C4-2B (cell line): Measurements from ENCODE around the gene LIMCH1.

Source experiments
- H3K27ac ChIP-seq: fragments of 450-650 bp; 2 replicates; pipeline ENCODE4 v1.5.1; 2017
- CTCF ChIP-seq: fragments of 450-650 bp; conservative IDR thresholded peaks from 2 replicates; pipeline ENCODE4 v1.5.1; 2017; ENCODE audit warnings: mild to moderate bottlenecking
- ZFX ChIP-seq: fragments of 450-650 bp; IDR thresholded peaks from 2 replicates; pipeline ENCODE4 v1.6.1; 2017

The LIMCH1 gene

GRCh38 chr4:41622787-41623186, 84.8 kb downstream of the LIMCH1 start:
- H3K27ac ChIP-seq = no peak overlapping the region; the same call in 1 of the 2 replicates
- TF ChIP-seq CTCF (no peak), ZFX (no peak)

GRCh38 chr4:41624765-41625164, 86.8 kb downstream of the LIMCH1 start:
- H3K27ac ChIP-seq = no peak overlapping the region

GRCh38 chr4:41625531-41625930, 87.6 kb downstream of the LIMCH1 start:
- TF ChIP-seq ZFX (no peak), CTCF (no peak)
- no peak overlapping the region for H3K27ac ChIP-seq

More at GRCh38 chr4:41624765-41625164, 86.8 kb downstream of the LIMCH1 start:
- TF ChIP-seq CTCF (no peak), ZFX (no peak)

- no peak for TF ChIP-seq CTCF
- TF ChIP-seq ZFX = no peak
- no peak overlapping the region for H3K27ac ChIP-seq
Observed at GRCh38 chr4:41628936-41629335, 91.0 kb downstream of the LIMCH1 start.

GRCh38 chr4:41631523-41631922, 93.6 kb downstream of the LIMCH1 start:
- H3K27ac ChIP-seq = no peak overlapping the region
- TF ChIP-seq ZFX = no peak
- TF ChIP-seq CTCF = no peak

GRCh38 chr4:41632481-41633073, 94.6 kb downstream of the LIMCH1 start:
- TF ChIP-seq CTCF (no peak), ZFX (no peak)
- no peak overlapping the region for H3K27ac ChIP-seq

GRCh38 chr4:41633321-41633720, 95.4 kb downstream of the LIMCH1 start:
- H3K27ac ChIP-seq = no peak overlapping the region
- TF ChIP-seq ZFX = no peak
- no peak for TF ChIP-seq CTCF
